ENCODE results near the gene TBC1D20. TPM values are rescaled to one million over a fixed set of nuclear protein-coding genes. Genes with fewer than 3 reads are reported as not detected.
"Not testable (repeated sequence)": the region's sequence is repeated elsewhere in the genome, so short reads cannot be mapped to it uniquely, and the experiment has no call there.

TBC1D20 gene
- total RNA-seq: 10 to 100 TPM; 37.2 to 60.6 (median 53.3) TPM

GRCh38 chr20:462199-462991 lies at the start of gene TBC1D20:
TSS of gene TBC1D20 (minus strand) at chr20:462533. CDS start at chr20:462405, 128 bp downstream.
- no peak for TF ChIP-seq CTCF (IDR thresholded peaks at IDR 0.05)
- ATAC-seq (ENCODE audit: low FRiP score): peak; percentile 98
- peak; percentile 33 for DNase-seq (ENCODE audit: low spot score)

GRCh38 chr20:510328-511057 lies 48.2 kb upstream of the TBC1D20 start:
- ATAC-seq (ENCODE audit: low FRiP score); DNase-seq (ENCODE audit: low spot score): not testable (repeated sequence)

GRCh38 chr20:508364-508787 lies 46.0 kb upstream of the TBC1D20 start:
- not testable (repeated sequence) for ATAC-seq (ENCODE audit: low FRiP score); DNase-seq (ENCODE audit: low spot score)

- DNase-seq (ENCODE audit: low spot score): no peak
- ATAC-seq (ENCODE audit: low FRiP score): no peak
- TF ChIP-seq CTCF (IDR thresholded peaks at IDR 0.05): no peak
Observed at GRCh38 chr20:507761-508332, 45.5 kb upstream of the TBC1D20 start.

GRCh38 chr20:507006-507758 lies 44.8 kb upstream of the TBC1D20 start:
- DNase-seq (ENCODE audit: low spot score) (no peak), ATAC-seq (ENCODE audit: low FRiP score) (no peak)
- TF ChIP-seq CTCF (IDR thresholded peaks at IDR 0.05): no peak

- TF ChIP-seq CTCF (IDR thresholded peaks at IDR 0.05): no peak
- DNase-seq (ENCODE audit: low spot score) (no peak), ATAC-seq (ENCODE audit: low FRiP score) (no peak)
Observed at GRCh38 chr20:504632-505075, 42.3 kb upstream of the TBC1D20 start.

- TF ChIP-seq CTCF (IDR thresholded peaks at IDR 0.05): no peak
- ATAC-seq (ENCODE audit: low FRiP score) (no peak), DNase-seq (ENCODE audit: low spot score) (no peak)
Observed at GRCh38 chr20:503048-503737, 40.9 kb upstream of the TBC1D20 start.

Measured in omental fat pad (tissue), 4 donors.